Esophagus squamous epithelium (tissue), 4 donors: ENCODE results near the gene ZNF219.

ENCODE experiments used
- POLR2A ChIP-seq, 4 donors: fragments of 450-650 bp; IDR thresholded peaks; one replicate each; pipeline ENCODE4 v1.6.1; 2017; ENCODE audit warnings: antibody characterized with exemption in 4 of 4, mild to moderate bottlenecking in 4 of 4, moderate library complexity in 3 of 4
- TF ChIP-seq, protein P1 (sequence below), 6 experiments: fragments of 450-650 bp in 4 of 6; fragments of 200-600 bp in 2 of 6; sonication (generic) in 2 of 6; IDR thresholded peaks; one replicate each; pipeline ENCODE4 v1.5.1; 2016 to 2019; ENCODE audit warnings: antibody characterized with exemption in 6 of 6, mild to moderate bottlenecking in 4 of 6, moderate library complexity in 4 of 6

DNA sequence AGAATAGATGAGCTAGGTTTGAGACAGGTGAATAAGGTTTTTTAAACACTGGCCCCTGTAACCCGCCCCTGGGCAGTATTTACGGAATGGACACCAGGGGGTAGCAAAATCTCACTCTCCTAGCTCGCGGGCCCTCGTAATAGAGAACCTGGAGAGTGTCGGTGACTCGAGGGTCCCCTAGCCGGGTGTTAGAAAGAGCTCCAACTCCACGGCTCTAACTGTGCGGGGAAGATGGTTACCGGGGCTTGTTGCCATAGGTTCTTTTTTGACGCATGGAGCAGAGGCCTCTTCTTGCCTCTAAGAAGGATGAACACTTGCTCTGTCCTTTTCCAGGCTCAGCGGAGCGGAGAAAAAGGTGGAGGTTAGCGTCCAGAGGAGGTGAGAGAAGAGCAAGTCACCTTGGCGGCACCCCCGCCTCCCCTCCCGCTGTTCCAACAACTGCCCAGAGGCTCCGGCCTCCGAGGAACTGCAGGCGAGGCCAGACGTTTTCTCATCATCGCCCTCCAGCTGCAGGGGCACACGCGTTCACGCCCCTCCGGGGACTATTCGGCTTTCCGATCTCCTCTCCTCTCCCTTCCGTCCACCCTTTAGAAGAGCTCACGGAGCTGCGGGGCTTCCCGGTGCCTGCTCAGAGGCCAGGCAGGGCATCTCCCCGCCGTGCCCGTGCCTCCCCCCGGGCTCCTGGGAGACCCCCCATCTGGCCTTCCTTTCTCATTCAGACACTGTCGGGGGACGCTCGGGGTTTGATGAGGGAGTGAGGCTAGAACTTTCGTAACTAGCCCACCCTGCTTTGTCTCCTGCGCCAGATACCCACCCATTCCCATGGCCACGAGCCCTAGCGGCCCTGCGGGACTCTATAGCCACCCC lies 29.7 kb downstream of the ZNF219 start:
- TF ChIP-seq, protein P1, sequence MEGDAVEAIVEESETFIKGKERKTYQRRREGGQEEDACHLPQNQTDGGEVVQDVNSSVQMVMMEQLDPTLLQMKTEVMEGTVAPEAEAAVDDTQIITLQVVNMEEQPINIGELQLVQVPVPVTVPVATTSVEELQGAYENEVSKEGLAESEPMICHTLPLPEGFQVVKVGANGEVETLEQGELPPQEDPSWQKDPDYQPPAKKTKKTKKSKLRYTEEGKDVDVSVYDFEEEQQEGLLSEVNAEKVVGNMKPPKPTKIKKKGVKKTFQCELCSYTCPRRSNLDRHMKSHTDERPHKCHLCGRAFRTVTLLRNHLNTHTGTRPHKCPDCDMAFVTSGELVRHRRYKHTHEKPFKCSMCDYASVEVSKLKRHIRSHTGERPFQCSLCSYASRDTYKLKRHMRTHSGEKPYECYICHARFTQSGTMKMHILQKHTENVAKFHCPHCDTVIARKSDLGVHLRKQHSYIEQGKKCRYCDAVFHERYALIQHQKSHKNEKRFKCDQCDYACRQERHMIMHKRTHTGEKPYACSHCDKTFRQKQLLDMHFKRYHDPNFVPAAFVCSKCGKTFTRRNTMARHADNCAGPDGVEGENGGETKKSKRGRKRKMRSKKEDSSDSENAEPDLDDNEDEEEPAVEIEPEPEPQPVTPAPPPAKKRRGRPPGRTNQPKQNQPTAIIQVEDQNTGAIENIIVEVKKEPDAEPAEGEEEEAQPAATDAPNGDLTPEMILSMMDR (IDR thresholded peaks at IDR 0.05): peak; percentile 52 to 71 (median 62)
- no peak for TF ChIP-seq POLR2A (IDR thresholded peaks at IDR 0.05)
